CD4-positive, alpha-beta T cell treated with Interleukin-4 for 4 hours (primary cell): Measurements from ENCODE around the gene LCT.
A peak's percentile ranks its signal among the peaks of the same experiment; 100 is the strongest.
"Not testable (repeated sequence)": the region's sequence is repeated elsewhere in the genome, so short reads cannot be mapped to it uniquely, and the experiment has no call there.

ENCODE experiments used
- DNase-seq: peaks from one replicate; pipeline ENCODE4 v3.0.0-alpha.2; 2020

LCT gene

DNA sequence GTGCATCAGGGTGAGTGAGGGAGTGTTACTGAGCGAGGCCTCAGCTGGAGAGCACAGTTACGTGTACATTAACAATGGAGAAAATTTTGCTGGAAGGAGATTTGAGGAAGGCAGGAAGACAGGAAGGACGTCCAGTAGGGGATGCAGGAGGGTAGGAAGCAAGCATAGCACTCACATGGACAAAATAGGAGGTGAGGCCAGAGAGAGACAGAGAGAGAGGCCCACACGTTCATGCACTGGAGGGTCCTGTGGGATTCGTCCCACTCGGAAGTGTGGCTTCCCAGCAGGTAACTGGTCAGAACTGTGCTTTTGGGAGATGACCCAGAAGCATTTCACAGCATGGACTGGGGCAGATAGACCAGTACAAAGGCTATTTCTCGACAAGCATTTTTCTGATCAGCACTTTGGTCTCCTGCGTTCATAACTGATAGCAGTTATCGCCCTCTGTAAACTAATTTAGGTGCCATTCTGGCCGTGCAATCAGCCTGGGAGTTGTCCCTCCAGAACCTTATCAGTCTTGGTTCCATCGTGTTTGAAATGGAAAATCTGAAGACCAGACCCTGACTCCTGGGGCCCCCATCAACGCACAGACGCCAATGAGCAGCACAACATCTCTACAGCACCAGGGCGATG, 5.7 kb downstream of the LCT start:
- DNase-seq = no peak

DNA sequence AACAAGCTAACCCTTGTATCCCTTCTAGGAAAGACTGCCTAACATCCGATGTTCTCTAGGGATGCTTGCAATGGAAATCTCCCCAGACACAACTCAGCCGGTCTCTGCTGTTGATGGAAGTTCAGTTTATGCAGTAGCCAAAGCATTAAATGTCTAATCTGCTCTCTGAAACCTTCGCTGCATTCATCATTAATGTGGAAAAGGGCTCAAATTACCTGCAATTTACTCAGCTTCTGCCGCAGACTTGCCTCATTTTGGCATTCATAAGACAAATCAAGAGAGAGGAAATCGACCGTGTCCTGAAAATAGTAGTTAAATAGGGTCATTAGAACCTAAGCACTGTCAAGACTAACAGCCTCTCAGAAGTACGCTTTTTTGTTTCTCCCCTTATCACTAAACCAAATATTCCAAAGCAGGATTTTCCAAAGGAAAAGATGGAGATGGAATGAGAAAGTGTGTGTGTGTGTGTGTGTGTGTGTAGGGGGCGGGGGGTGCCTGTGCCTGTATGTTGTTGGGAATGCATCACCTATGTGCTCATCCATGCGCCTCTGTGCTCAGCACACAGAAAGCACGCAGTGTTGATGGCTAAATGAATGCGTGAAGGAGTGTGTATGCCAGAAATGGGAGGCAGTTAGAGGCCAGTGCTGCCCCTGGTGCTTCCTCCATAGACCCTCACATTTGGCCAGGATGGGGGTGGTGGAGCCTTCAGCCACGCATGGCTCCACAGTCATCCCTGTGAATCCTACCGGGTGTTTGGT, 7.4 kb downstream of the LCT start:
- DNase-seq = no peak

DNA sequence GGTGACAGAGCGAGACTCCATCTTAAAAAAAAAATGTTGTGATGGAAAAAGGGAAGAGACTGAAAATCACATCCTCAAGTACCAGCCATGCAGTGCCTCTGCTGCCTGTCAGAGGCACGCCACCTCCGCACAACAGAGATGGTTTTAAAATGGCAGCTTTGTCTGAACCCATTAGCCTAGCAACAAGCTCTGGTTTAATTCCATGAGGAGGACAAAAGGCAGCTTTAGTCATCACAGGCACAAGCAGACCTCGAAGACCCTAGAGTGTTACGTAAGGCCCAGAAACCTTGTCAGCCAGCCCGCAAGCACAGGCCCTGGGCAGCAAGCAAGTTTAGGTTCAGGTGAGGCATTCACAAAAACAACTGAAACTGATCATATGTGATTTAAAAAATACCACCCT, 10.4 kb downstream of the LCT start:
- DNase-seq = no peak

DNA sequence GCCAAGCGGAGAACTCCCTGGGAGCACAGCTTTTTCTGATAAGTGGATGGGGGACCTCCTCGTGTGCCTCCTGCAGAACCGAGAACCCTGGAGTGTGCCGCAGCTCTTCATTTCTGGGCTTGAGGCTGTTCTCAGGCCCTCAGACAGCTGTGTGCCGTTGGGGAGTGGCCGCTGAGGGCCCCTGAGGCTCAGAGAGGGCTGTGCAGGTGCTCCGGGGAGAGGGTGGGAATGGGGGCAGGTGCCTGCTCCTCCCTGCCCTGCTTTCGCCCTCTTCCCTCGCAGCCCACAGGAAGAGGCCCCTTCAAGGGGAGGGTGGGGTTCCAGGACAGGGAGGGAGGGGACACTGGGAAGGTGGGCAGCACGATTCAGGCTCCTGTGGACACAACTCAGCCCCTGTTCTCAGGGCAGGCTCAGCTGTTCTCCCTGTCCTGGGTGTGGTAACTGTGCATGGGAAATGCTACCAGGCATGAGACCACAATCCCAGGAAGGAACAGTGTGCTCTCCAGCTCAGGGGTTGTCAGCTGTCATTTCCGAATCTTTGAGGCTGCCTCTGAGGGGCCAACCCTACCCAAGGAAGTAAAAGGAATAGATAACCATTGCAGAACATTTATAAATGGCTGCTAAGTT, 11.3 kb downstream of the LCT start:
- no peak for DNase-seq

DNA sequence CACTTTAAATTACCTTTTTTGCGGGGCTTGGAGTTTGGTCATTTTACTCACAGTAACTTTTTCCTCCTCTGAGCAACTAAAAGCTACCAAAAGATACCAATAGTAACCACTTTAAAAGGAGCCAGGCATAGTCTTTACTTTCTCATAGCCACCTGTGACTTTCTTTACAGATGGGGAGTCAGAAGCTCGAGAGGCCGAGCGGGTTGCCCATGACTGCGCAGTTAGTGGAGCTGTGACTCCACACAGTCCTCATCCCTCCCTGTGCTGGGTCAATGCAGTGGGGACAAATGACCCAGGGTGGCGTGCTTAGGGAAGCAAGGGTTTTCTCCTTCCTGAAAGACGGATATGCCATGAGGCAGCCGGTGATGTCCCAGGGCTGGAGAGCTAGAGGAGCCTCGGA, 11.9 kb downstream of the LCT start:
- no peak for DNase-seq

DNA sequence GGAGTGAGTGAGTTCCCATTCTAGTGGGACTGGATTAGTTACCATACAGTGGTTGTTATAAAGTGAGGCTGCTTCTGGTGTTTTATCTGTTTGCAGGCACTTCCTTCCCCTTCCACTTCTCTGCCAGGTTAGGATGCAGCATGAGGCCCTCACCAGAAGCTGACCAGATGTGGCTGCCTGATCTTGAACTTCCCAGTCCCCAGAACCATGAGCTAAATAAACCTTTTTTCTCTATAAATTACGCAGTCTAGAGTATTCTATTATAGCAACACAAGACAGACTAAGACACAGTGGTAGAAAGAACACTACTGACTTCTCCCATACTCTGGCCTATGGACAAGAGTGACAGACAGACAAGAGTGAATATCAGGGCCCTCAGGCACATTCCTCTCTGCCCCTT, 14.1 kb downstream of the LCT start:
- DNase-seq = no peak

DNA sequence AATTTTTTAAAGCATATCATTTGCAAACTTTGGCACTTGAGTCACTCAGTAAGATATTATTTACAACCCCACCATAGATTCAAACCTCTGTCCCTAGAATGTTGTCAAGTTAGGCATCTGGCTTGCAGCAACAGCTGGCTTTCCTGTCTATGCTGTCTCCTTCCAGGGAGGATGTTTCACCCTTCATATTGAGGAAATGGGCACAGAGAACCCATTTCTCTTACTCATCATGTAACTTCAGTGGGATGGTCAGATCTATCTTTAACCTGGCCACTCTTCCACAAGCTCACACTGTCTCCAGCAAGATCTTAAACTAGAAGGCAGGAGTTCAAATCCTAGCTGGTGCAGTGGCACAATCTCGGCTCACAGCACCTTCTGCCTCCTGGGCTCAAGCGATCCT, 15.8 kb downstream of the LCT start:
- DNase-seq = no peak

DNA sequence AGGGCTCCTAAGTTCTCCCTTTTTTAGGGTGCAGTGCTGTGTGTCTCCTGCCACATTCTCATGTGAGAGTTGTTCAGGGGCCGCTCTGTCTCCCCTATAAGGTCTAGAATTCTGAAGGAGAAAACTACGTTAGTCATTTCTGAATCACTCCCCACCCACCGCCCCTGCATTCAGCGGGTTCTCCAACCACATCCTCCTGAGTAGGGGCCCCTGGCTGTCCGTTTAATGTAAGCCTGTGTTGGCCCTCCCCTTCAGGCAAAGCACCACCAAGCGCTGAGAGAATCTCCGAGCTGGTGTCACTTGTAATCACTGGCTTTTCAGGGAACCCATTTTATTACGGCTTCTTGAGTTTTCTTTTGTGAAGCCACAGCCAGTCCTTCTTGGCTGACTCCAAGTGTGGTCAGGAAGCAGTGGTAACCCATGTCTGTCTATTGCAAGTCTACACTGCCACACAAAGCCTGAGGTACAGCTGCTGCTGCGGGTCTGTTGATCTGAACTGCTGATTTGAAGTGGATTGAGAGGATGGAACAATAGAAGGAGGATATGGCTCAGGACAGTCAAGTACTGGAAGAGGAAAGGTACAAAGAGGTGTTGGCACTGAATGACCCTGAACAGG, 16.9 kb downstream of the LCT start:
- DNase-seq = peak; percentile 53

DNA sequence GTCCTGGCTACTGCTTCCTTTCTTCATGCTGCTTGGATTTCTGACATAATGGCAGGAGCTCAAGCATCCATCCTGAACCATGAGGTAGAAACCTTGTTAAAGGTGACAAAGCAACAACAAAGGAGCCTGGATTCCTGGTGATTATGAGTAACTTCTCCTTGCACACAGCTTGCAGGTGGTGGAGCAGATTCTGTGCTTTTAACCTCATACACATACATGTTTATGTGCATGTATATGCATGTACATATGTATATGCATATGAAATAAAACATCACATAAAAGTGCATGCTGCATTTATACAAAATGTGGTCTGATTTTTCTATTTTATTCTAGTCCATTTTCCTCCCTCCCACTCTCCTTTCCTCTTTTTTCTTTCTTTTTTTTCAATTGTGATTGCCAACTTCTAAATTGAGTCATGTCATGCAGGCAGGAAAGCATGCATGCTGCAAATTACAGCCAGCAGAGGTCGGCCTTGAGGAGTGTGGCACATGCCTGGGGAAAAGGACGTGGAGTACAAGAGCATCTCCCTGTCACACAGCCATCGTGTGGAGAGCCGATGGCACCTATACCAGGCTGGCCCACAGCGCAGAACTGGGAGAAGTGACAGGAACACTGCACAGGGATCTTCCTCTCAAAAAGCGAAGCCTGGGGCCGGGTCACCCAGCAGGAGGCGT, 17.9 kb downstream of the LCT start:
- DNase-seq = no peak

DNA sequence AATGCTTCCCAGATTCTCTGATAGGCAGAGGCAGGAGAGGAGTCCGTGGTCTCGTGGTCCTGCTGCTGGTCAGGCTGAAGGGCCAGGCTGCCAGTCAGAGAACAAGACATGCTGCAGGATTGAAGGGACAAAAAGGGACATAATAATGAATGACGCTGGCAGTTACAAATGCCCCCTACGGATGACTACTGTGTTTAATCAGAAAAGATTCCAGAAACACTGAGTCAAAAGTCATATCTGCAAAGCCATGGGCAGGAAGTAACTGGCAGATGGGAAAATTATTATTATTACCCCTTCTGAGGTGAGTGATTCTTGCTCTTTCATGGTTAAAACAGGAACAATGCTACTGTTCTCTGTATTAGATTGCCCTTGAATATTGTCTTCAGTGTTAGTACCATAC, 19.0 kb downstream of the LCT start:
- DNase-seq = no peak

DNA sequence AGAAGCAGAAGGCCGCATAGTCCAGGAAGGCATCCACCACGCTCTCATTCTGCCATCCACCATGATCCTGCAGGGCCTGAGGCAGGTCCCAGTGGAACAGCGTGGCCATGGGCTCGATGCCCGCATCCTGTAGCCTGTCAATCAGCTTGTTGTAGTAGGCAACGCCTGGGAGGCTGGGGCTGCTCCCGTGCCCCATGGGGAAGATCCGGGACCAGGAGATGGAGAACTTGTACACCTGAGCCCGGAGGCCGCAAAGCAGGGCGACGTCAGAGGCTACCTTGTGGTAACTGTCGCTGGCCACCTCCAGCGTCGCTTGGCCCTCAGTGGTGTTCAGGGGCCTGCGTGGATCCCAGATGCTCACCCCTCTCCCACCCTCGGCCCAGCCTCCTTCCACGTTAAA, 19.5 kb downstream of the LCT start:
- no peak for DNase-seq

DNA sequence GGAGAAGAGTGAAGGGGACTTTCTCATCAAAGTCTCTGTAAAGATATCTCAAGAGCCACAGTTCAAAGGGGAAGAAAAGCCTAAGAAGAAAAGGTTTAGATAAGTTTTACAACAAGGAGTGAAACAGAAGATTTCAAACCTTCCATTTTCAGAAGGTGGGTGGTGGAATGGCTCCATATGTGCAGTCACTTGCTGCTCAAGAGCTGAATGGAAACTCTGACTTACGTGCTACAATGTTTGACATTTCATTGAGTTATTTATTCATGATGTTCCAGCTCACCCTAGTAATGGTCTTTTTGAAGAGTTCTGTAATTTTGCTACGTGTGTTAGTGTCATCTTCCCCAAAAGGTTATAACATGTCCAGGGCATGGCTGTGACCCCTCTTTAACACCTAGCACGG, 21.7 kb downstream of the LCT start:
- no peak for DNase-seq

DNA sequence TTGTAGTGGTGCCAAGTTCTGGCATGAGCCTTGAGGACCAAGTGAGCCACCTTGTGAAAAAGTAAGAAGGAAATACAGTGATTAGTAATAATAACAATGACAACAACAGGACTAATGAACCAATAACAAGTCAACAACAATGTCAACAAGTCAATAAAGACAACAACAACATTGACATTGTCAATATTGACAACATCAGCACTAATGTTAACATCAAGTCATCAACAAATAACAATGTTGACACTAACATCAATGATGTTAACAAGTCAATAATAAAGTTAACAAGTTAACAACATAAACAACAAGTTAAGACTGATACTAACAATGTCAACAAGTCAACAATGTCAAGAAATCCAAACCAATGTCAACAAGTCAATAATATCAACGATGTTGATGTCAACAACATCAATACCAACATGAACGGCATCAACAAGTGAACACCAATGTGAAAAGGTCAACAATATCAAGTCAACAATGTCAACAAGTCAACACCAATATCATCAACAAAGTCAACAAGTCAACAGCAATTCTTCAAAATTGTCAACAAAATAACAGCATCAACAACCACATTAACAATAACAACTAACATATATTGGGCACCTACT, 24.0 kb downstream of the LCT start:
- DNase-seq = no peak

DNA sequence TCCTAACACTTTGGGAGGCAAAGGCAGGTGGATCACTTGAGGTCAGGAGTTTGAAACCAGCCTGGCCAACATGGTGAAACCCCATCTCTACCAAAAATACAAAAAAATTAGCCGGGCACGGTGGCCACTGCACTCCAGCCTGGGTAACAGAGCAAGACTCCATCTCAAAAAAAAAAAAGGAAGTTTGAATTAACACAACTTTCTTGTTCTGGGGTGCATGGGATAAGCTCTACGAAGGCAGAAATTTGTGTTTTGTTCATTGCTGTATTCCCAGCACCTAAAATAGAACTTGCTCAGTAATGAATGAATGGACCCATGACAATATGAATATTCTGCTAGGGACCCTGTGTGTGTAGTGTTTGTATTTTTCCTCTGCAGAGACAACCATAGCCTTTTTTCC, 29.1 kb downstream of the LCT start:
- DNase-seq = not testable (repeated sequence)

DNA sequence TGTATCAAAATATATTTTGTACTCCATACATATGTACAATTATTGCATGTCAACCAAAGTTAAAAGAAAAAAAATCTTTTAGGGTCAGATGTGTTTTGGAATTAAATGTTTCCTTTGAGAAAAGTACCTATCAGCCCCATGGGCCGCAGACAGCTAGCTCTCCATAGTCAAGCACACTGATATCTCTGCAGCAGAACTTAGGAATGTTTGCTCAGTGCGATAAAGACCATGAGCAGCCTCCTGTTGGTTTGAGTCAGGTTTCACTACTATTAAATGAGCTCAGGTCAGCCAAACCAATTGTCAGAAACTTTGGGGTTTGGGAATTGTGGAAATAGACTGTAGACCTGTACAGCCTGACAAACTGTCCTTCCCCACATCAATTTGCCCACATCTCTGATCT, 33.7 kb downstream of the LCT start:
- no peak for DNase-seq

DNA sequence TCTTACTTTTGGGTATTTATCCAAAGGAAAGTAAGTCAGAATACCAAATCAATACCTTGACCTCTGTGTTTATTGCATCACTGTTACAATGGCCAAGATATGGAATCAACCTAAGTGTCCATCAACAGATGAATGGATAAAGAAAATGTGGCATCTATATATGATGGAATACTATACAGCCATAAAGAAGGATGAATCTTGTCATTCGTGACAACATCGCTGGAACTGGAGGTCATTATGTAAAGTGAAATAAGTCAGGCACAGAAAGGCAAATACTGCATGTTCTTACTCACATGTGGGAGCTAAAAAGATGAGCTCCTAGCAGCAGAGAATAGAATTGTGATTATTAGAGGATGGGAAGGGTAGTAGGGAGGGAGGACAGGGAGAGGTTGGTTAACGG, 34.6 kb downstream of the LCT start:
- DNase-seq = no peak

DNA sequence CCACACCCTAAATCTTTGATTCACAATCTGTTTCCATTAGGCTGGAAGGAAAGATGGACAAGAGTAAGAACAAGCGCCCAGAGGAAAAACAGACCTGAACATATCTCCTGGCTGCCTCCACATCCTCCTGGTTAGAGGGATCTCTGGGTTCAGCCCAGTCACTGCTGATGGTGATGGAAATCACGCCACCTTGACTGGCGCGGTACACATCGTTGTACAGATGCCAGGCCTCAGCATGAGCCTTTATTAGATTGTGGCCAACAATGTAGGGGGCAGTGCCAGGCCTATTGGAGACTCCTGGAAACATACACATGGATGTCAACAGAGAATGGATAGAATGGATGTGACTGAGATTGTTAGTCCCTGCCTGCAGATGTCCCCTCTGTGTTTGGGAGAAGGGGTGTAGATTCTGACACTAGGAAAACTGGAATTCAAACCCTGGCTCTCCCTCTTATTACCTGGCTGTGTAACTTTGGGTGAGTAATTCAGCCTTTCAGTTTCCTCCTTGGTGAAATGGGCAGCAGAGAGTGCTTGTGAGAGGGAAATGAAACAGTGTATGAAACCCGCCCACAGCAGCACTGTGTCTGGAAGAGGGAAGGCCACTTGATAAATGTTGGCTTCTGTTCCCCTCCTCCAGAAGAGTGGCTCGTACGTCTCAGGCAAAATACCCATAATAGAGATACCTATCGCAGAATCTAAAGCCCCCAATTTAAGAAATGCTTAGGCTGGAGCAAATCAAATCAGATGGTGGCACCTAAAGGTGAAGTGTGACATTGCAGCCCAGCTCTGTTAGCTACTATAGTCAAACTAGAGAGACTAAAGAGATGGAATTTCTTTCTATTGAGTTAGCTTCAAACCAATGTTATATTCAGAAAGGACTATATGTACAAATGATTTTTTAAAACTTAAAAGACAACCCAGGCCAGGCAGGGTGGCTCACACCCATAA, 36.2 kb downstream of the LCT start:
- no peak for DNase-seq

DNA sequence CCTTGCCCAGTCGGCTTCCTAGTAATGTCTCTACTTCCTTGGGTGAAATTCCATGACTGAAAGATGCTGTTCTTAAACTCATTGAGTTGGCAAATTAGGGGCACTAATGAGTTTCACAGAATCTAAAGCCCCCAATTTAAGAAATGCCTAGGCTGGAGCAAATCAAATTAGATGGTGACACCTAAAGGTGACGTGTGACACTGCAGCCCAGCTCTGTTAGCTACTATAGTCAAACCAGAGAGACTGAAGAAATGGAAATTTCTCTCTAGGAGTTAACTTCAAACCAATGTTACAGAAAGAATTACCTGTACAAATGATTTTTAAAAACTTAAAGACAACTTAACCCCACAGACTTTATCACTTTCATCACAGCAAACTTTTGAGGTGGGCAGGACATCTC, 37.2 kb downstream of the LCT start:
- no peak for DNase-seq

DNA sequence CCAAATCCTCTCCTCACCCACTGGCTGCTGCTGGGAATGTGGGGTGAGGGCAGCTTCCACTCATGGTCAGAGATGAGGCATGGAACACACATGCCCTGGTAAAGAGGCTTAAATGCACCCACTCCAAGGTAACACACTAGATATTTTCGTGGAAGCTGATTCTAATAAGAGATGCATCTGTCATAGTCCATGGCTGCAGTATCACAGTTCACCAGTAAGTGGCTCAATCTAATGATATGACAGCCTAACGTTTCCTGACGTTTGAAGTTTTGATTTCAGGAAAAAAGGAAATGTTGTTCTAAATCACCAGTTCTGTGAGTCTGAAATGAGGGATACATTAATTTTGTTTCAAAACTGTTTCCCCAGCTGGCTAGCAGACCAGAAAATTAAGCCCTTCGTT, 38.2 kb downstream of the LCT start:
- DNase-seq = no peak

DNA sequence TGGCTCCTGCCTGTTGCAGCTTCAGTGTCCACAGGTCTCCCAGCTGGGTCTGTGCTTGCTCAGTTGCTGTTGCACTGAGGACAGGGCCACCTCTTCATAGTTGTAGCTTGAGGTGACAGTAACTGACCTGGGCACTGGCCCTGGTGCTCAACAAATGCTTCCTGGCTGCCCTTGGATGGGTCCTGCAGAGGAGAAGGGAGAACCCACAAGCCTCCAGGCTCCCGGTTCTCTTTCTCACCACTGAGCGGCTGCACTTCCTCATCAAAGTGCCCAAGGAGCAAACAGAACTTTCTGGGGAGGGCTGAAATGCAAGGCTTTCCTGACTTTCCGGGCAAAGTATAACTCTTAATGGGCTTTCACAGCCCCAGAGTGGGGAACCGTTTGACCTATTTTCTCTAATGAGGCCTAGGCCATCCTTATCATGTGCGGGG, 38.7 kb downstream of the LCT start:
- DNase-seq = no peak

DNA sequence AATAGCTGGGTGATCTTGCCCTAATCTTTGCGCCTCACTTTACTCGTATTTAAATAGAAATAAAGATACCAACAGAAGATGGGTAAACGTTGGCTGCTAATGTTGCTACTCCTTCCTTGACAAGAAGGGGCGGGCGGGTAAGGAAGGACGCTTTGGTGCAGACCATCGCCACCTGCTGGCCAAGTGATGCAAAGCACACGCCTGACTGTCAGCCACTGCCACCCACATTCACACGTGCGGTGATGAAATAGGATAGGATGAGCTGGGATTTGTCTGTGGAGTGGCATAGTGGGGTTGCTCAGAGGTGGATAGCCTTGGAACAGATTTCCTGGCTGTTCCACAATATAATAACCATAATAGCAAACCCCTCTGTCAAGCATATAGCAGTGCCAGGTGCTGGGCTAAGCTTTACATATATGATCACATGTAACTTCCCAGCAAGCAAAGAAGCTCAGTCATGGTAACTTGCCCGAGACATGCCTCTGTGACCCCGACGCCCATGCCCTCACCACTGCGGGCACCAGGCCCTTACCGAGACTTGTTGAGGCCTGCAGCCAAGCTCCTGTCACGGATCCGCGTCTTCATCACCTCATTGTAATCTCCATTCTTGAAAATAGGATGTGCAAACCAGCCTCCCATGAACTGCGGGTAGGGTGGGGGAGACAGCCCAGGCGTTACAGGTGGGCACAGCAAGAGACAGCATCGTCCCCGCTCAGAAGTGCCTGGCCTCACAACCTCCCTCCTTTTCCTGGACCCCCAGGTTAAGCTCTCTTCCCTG, 39.3 kb downstream of the LCT start:
- DNase-seq = peak; percentile 72
